Loucy (cell line): ENCODE data around the gene FCN2.

Experiments used
- H2AFZ ChIP-seq: fragments of 200-600 bp; sonication (generic); 2 replicates; pipeline ENCODE4 v1.6.0; 2016; ENCODE audit warnings: antibody characterized with exemption, mild to moderate bottlenecking, low read length, moderate library complexity
- H3F3A ChIP-seq: fragments of 200-600 bp; 2 replicates; pipeline ENCODE4 v1.6.0; 2016; ENCODE audit warnings: antibody characterized with exemption, low read depth, mild to moderate bottlenecking
- H3K27me3 ChIP-seq: fragments of 200-600 bp; sonication (generic); 2 replicates; pipeline ENCODE4 v1.6.1; 2014; ENCODE audit warnings: low read length, mild to moderate bottlenecking; ENCODE audit not compliant: insufficient read depth, poor library complexity, severe bottlenecking
- H3K36me3 ChIP-seq: fragments of 200-600 bp; sonication (generic); 2 replicates; pipeline ENCODE4 v1.6.1; 2016; ENCODE audit warnings: low read length; ENCODE audit not compliant: insufficient read depth
- H3K4me1 ChIP-seq: fragments of 200-600 bp; sonication (generic); 2 replicates; pipeline ENCODE4 v1.5.1; 2014; ENCODE audit warnings: low read length, mild to moderate bottlenecking; ENCODE audit not compliant: insufficient read depth, poor library complexity, severe bottlenecking
- H3K4me2 ChIP-seq: fragments of 200-600 bp; sonication (generic); 2 replicates; pipeline ENCODE4 v1.6.0; 2014; ENCODE audit warnings: antibody characterized with exemption, low read length, low read depth, mild to moderate bottlenecking; ENCODE audit not compliant: poor library complexity, severe bottlenecking
- H3K4me3 ChIP-seq: fragments of 200-600 bp; sonication (generic); 2 replicates; pipeline ENCODE4 v1.5.1; 2014; ENCODE audit warnings: low read length, mild to moderate bottlenecking, mixed read lengths; ENCODE audit not compliant: poor library complexity, severe bottlenecking
- H3K79me2 ChIP-seq: fragments of 200-600 bp; sonication (generic); 2 replicates; pipeline ENCODE4 v1.6.1; 2014; ENCODE audit warnings: low read length; ENCODE audit not compliant: insufficient read depth
- H3K9ac ChIP-seq: fragments of 200-600 bp; sonication (generic); 2 replicates; pipeline ENCODE4 v1.6.0; 2014; ENCODE audit warnings: mild to moderate bottlenecking, low read depth, low read length, moderate library complexity; ENCODE audit not compliant: poor library complexity, severe bottlenecking
- H3K9me2 ChIP-seq: fragments of 200-600 bp; sonication (generic); replicated peaks from 2 replicates; pipeline ENCODE4 v1.6.1; 2016; ENCODE audit warnings: low read depth, low read length, mixed read lengths
- H3K9me3 ChIP-seq: fragments of 200-600 bp; sonication (generic); 2 replicates; pipeline ENCODE4 v1.6.1; 2014; ENCODE audit warnings: mild to moderate bottlenecking, antibody characterized with exemption, low read length, low read depth; ENCODE audit not compliant: insufficient read depth
- H4K20me1 ChIP-seq: fragments of 200-600 bp; sonication (generic); 2 replicates; pipeline ENCODE4 v1.6.0; 2014; ENCODE audit warnings: antibody characterized with exemption, low read length, mild to moderate bottlenecking; ENCODE audit not compliant: insufficient read depth, poor library complexity, severe bottlenecking
- EZH2phosphoT487 ChIP-seq: fragments of 200-600 bp; IDR thresholded peaks from 2 replicates; pipeline ENCODE4 v1.6.1; 2018; ENCODE audit warnings: antibody characterized with exemption, mild to moderate bottlenecking, moderate library complexity, borderline replicate concordance
- TF ChIP-seq, protein P1 (sequence below): fragments of 200-600 bp; sonication (generic); conservative IDR thresholded peaks from 2 replicates; pipeline ENCODE4 v1.5.1; 2014; ENCODE audit warnings: mild to moderate bottlenecking, antibody characterized with exemption, low read length

FCN2 gene

DNA sequence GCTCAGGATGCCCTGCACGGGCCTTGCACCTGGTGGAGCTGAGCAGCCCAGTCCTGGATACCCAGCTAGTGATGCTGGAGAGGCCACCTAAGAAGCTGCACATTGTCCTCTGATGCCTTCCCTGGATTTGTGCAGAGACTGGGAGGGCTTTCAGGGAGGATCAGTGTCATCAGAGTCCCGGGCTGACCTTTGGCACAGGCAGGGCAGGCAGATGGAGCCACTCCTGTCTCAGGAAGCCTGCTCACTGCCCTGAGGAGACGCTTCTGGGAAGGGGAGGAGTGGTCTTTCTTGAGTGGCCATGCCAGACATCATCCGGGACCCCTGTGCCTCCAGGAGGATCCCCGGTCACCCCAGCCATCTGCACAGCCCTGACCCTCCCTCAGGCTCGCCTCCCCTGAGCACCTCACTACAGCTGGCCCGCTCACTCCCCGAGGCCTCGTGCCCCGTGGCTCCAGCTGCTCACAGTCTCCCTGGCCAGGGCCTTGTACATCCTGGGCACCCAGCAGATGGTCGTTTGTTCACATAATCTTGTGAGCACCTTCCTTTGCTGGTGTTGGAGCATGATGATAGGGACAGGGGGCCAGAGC lies 47.2 kb upstream of the FCN2 start:
- H3K4me1 ChIP-seq: no peaks in the 10 kb centered on the region

DNA sequence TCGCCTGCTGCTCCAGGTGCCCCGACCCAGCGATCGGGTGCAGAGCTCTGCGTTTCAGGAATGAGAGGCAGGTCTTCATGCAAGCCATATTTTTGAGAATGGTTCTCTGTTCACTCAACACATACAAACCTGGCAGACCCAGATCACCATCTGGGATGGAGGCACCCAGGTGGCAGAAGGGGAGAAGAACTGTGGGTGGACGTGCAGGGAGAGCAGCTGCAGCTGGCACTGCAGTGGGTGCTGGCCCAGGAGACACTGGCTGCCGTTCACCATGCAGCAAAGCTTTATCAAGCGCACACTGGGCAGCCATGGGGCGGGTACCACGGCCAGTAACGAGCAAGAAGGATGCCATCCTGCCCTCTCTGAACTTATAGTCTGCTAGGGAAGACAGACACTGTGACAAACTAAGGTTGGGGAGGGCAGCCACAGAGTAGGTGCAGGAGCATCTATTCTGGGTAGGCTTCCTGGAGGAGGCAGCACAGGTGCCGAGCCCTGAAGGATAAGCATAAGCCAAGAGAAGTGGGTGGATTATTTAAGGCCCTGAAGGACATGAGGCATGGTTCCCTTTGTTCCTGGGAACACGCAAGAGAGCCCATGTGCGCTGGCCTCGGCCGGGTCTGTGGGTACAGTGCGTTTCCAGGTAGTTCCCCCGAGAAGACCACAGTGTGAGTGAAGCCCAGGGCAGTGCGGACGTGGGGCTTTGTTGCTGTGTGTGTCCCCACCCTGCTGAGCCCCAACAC lies 46.2 kb upstream of the FCN2 start:
- Histone ChIP-seq H3K9me3 (no peaks in the 10 kb centered on the region), H3K36me3 (no peaks in the 10 kb centered on the region)
- TF ChIP-seq EZH2phosphoT487: no peak
- TF ChIP-seq, protein P1, sequence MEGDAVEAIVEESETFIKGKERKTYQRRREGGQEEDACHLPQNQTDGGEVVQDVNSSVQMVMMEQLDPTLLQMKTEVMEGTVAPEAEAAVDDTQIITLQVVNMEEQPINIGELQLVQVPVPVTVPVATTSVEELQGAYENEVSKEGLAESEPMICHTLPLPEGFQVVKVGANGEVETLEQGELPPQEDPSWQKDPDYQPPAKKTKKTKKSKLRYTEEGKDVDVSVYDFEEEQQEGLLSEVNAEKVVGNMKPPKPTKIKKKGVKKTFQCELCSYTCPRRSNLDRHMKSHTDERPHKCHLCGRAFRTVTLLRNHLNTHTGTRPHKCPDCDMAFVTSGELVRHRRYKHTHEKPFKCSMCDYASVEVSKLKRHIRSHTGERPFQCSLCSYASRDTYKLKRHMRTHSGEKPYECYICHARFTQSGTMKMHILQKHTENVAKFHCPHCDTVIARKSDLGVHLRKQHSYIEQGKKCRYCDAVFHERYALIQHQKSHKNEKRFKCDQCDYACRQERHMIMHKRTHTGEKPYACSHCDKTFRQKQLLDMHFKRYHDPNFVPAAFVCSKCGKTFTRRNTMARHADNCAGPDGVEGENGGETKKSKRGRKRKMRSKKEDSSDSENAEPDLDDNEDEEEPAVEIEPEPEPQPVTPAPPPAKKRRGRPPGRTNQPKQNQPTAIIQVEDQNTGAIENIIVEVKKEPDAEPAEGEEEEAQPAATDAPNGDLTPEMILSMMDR: no peak

More for the DNA sequence above, 47.2 kb upstream of the FCN2 start:
- H4K20me1 ChIP-seq: no peaks in the 10 kb centered on the region
- H2AFZ ChIP-seq: no peak overlapping the region
- H3K36me3 ChIP-seq: peaks cover 3% of the 10 kb centered on the region; the same call in 1 of the 2 replicates
- no peak overlapping the region for H3K4me3 ChIP-seq
- H3K9ac ChIP-seq: no peak overlapping the region
- H3F3A ChIP-seq: no peaks in the 10 kb centered on the region
- no peak overlapping the region for H3K4me2 ChIP-seq
- H3K9me3 ChIP-seq: no peaks in the 10 kb centered on the region
- no peaks in the 10 kb centered on the region for H3K27me3 ChIP-seq
- H3K79me2 ChIP-seq: no peaks in the 10 kb centered on the region
- no peak for TF ChIP-seq EZH2phosphoT487
- TF ChIP-seq, protein P1: no peak
- no peaks in the 10 kb centered on the region for H3K9me2 ChIP-seq

DNA sequence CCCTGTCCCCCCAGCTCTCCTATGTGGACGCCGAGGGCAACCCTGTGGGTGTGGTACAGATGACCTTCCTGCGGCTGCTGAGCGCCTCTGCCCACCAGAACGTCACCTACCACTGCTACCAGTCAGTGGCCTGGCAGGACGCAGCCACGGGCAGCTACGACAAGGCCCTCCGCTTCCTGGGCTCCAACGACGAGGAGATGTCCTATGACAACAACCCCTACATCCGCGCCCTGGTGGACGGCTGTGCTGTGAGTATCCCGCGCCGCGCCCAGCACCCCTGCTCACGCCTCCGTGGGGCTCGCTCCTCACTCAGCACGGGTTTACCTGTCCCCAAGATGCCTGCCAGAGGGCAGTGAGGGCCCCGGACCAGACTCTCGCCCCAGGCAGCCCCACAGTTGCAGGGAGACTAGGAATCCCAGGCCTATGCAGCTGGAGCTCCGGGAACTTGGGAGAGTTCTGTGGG lies 45.6 kb upstream of the FCN2 start:
- H2AFZ ChIP-seq: no peak overlapping the region
- no peaks in the 10 kb centered on the region for H4K20me1 ChIP-seq
- H3K9ac ChIP-seq: no peak overlapping the region

More for the DNA sequence above, 46.2 kb upstream of the FCN2 start:
- Histone ChIP-seq H3K9me2 (no peaks in the 10 kb centered on the region), H3K79me2 (no peaks in the 10 kb centered on the region), H3K9ac (no peak overlapping the region), H4K20me1 (no peaks in the 10 kb centered on the region), H3F3A (no peaks in the 10 kb centered on the region), H3K4me3 (no peak overlapping the region), H3K4me2 (no peak overlapping the region), H2AFZ (no peak overlapping the region), H3K4me1 (no peaks in the 10 kb centered on the region), H3K27me3 (no peaks in the 10 kb centered on the region)

More for the DNA sequence above, 45.6 kb upstream of the FCN2 start:
- no peak overlapping the region for H3K4me2 ChIP-seq
- H3K9me3 ChIP-seq: no peaks in the 10 kb centered on the region
- H3K4me1 ChIP-seq: no peaks in the 10 kb centered on the region
- TF ChIP-seq EZH2phosphoT487: no peak
- H3K79me2 ChIP-seq: no peaks in the 10 kb centered on the region
- H3K9me2 ChIP-seq: no peaks in the 10 kb centered on the region
- no peaks in the 10 kb centered on the region for H3F3A ChIP-seq
- H3K4me3 ChIP-seq: no peak overlapping the region
- no peaks in the 10 kb centered on the region for H3K27me3 ChIP-seq
- H3K36me3 ChIP-seq: no peaks in the 10 kb centered on the region
